Measurements from ENCODE around the gene ARHGEF17.

The ARHGEF17 gene

GRCh38 chr11:73390601-73391565, 82.8 kb downstream of the ARHGEF17 start:
- Histone ChIP-seq H3K27ac (ENCODE audit: low read length) (no peak overlapping the region), H3K9ac (ENCODE audit: low read length) (no peak overlapping the region), H3K27me3 (ENCODE audit: control insufficient read depth, insufficient read depth, low read length) (no peaks in the 10 kb centered on the region), H3K4me1 (ENCODE audit: control insufficient read depth, low read depth, low read length) (no peaks in the 10 kb centered on the region), H3K4me3 (ENCODE audit: low read length) (no peak overlapping the region), H3K36me3 (ENCODE audit: control insufficient read depth, low read depth, low read length) (no peaks in the 10 kb centered on the region), H3K9me3 (ENCODE audit: control insufficient read depth, low read depth, low read length) (no peaks in the 10 kb centered on the region)

- no peaks in the 10 kb centered on the region for H3K27me3 ChIP-seq (ENCODE audit: control insufficient read depth, insufficient read depth, low read length)
- H3K27ac ChIP-seq (ENCODE audit: low read length) = no peak overlapping the region
- H3K4me3 ChIP-seq (ENCODE audit: low read length) = no peak overlapping the region
- H3K4me1 ChIP-seq (ENCODE audit: control insufficient read depth, low read depth, low read length) = no peaks in the 10 kb centered on the region
- no peak overlapping the region for H3K9ac ChIP-seq (ENCODE audit: low read length)
- no peaks in the 10 kb centered on the region for H3K36me3 ChIP-seq (ENCODE audit: control insufficient read depth, low read depth, low read length)
- H3K9me3 ChIP-seq (ENCODE audit: control insufficient read depth, low read depth, low read length) = no peaks in the 10 kb centered on the region
Measured at GRCh38 chr11:73391665-73392064, 83.6 kb downstream of the ARHGEF17 start.

- H3K4me3 ChIP-seq (ENCODE audit: low read length) = no peak overlapping the region
- H3K27me3 ChIP-seq (ENCODE audit: control insufficient read depth, insufficient read depth, low read length) = no peaks in the 10 kb centered on the region
- no peak overlapping the region for H3K9ac ChIP-seq (ENCODE audit: low read length)
- H3K36me3 ChIP-seq (ENCODE audit: control insufficient read depth, low read depth, low read length) = no peaks in the 10 kb centered on the region
- H3K27ac ChIP-seq (ENCODE audit: low read length) = no peak overlapping the region
- H3K9me3 ChIP-seq (ENCODE audit: control insufficient read depth, low read depth, low read length) = no peaks in the 10 kb centered on the region
- H3K4me1 ChIP-seq (ENCODE audit: control insufficient read depth, low read depth, low read length) = no peaks in the 10 kb centered on the region
Measured at GRCh38 chr11:73392108-73393010, 84.3 kb downstream of the ARHGEF17 start.

- H3K9me3 ChIP-seq (ENCODE audit: control insufficient read depth, low read depth, low read length) = no peaks in the 10 kb centered on the region
- H3K36me3 ChIP-seq (ENCODE audit: control insufficient read depth, low read depth, low read length) = no peaks in the 10 kb centered on the region
- H3K4me1 ChIP-seq (ENCODE audit: control insufficient read depth, low read depth, low read length) = no peaks in the 10 kb centered on the region
- no peak overlapping the region for H3K4me3 ChIP-seq (ENCODE audit: low read length)
- no peak overlapping the region for H3K27ac ChIP-seq (ENCODE audit: low read length)
- no peak overlapping the region for H3K9ac ChIP-seq (ENCODE audit: low read length)
- H3K27me3 ChIP-seq (ENCODE audit: control insufficient read depth, insufficient read depth, low read length) = no peaks in the 10 kb centered on the region
Measured at GRCh38 chr11:73393011-73393380, 84.9 kb downstream of the ARHGEF17 start.

- Histone ChIP-seq H3K9ac (ENCODE audit: low read length) (no peak overlapping the region), H3K4me3 (ENCODE audit: low read length) (no peak overlapping the region), H3K36me3 (ENCODE audit: control insufficient read depth, low read depth, low read length) (no peaks in the 10 kb centered on the region), H3K27ac (ENCODE audit: low read length) (no peak overlapping the region), H3K27me3 (ENCODE audit: control insufficient read depth, insufficient read depth, low read length) (no peaks in the 10 kb centered on the region), H3K9me3 (ENCODE audit: control insufficient read depth, low read depth, low read length) (no peaks in the 10 kb centered on the region), H3K4me1 (ENCODE audit: control insufficient read depth, low read depth, low read length) (no peaks in the 10 kb centered on the region)
Measured at GRCh38 chr11:73393479-73394415, 85.7 kb downstream of the ARHGEF17 start.

GRCh38 chr11:73394416-73395296, 86.6 kb downstream of the ARHGEF17 start:
- Histone ChIP-seq H3K27me3 (ENCODE audit: control insufficient read depth, insufficient read depth, low read length) (no peaks in the 10 kb centered on the region), H3K36me3 (ENCODE audit: control insufficient read depth, low read depth, low read length) (no peaks in the 10 kb centered on the region), H3K4me3 (ENCODE audit: low read length) (no peak overlapping the region), H3K9me3 (ENCODE audit: control insufficient read depth, low read depth, low read length) (no peaks in the 10 kb centered on the region), H3K27ac (ENCODE audit: low read length) (no peak overlapping the region), H3K4me1 (ENCODE audit: control insufficient read depth, low read depth, low read length) (no peaks in the 10 kb centered on the region), H3K9ac (ENCODE audit: low read length) (no peak overlapping the region)

GRCh38 chr11:73395297-73396208, 87.5 kb downstream of the ARHGEF17 start:
- H3K4me3 ChIP-seq (ENCODE audit: low read length) = no peak overlapping the region
- no peak overlapping the region for H3K27ac ChIP-seq (ENCODE audit: low read length)
- H3K27me3 ChIP-seq (ENCODE audit: control insufficient read depth, insufficient read depth, low read length) = no peaks in the 10 kb centered on the region
- no peak overlapping the region for H3K9ac ChIP-seq (ENCODE audit: low read length)
- H3K4me1 ChIP-seq (ENCODE audit: control insufficient read depth, low read depth, low read length) = no peaks in the 10 kb centered on the region
- H3K36me3 ChIP-seq (ENCODE audit: control insufficient read depth, low read depth, low read length) = no peaks in the 10 kb centered on the region
- no peaks in the 10 kb centered on the region for H3K9me3 ChIP-seq (ENCODE audit: control insufficient read depth, low read depth, low read length)

- no peak overlapping the region for H3K4me3 ChIP-seq (ENCODE audit: low read length)
- H3K27ac ChIP-seq (ENCODE audit: low read length) = no peak overlapping the region
- no peaks in the 10 kb centered on the region for H3K36me3 ChIP-seq (ENCODE audit: control insufficient read depth, low read depth, low read length)
- H3K9me3 ChIP-seq (ENCODE audit: control insufficient read depth, low read depth, low read length) = no peaks in the 10 kb centered on the region
- H3K4me1 ChIP-seq (ENCODE audit: control insufficient read depth, low read depth, low read length) = no peaks in the 10 kb centered on the region
- H3K27me3 ChIP-seq (ENCODE audit: control insufficient read depth, insufficient read depth, low read length) = no peaks in the 10 kb centered on the region
- no peak overlapping the region for H3K9ac ChIP-seq (ENCODE audit: low read length)
Measured at GRCh38 chr11:73396251-73396930, 88.3 kb downstream of the ARHGEF17 start.

- Histone ChIP-seq H3K27ac (ENCODE audit: low read length) (no peak overlapping the region), H3K4me3 (ENCODE audit: low read length) (no peak overlapping the region), H3K36me3 (ENCODE audit: control insufficient read depth, low read depth, low read length) (no peaks in the 10 kb centered on the region)
Measured at GRCh38 chr11:73396985-73397384, 88.9 kb downstream of the ARHGEF17 start.

More at GRCh38 chr11:73396985-73397384, 88.9 kb downstream of the ARHGEF17 start:
- Histone ChIP-seq H3K27me3 (ENCODE audit: control insufficient read depth, insufficient read depth, low read length) (no peaks in the 10 kb centered on the region), H3K4me1 (ENCODE audit: control insufficient read depth, low read depth, low read length) (no peaks in the 10 kb centered on the region), H3K9ac (ENCODE audit: low read length) (no peak overlapping the region), H3K9me3 (ENCODE audit: control insufficient read depth, low read depth, low read length) (no peaks in the 10 kb centered on the region)
